NCI-H1436 (cell line): ENCODE measurements around the gene ETFRF1.

ENCODE experiments used
- DNase-seq: peaks from one replicate; lab custom pipeline; 2025; lab: John Stamatoyannopoulos, UW

ETFRF1 gene

DNA sequence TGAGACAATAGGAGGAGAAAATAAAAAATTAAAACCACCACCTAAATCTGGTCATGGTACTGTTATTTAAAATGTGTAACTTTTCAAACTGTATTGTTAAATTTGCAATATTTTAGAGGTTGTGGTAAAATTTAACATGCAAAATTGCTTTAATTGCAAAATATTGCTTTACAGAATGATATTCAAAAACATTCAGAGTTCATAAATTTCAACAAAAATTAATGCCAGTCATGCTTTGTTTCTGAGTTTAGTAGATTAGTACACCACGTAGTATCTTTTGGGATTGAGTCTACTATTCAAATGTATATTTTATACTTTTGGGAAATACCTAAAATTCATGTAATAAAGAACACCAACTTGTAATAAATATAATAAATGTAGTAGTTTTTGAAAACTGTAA lies 18.3 kb downstream of the ETFRF1 start:
- no peak for DNase-seq

DNA sequence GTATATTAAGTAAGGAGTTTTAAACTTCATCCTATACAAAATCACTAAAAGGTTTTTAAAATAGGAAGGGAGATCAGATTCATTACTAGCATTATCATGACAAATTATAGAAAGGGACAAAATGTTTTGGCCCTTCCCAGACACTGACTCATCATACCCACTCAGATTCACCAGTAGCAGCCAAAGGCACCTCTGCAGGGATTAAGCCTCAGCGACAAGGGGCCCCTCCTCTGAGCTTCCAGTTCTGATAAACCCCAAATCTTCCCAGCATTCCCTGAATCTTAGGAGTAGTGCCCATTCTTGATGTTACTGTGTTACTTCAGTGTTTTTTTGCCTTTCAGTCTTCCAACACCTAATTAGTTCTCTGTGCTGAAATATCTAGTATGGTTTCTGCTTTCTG lies 41.2 kb downstream of the ETFRF1 start:
- DNase-seq, result no peak

DNA sequence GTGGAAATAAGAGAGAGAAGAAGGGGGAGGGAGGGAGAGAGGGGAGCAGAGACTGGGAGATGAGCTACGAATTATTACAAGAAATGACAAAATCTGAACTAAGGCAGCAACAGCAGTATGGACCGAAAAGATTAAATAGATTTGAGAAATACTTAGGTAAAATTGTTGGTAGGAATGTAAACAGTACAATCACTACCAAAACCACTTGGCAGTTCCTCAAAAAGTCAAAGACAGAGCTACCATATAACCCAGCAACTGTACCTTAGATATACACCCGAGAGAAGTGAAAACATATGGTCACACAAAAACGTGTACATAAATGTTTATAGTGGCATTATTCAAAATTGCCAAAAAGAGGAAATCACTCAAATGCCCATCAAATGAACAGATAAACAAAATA lies 41.6 kb downstream of the ETFRF1 start:
- no peak for DNase-seq

DNA sequence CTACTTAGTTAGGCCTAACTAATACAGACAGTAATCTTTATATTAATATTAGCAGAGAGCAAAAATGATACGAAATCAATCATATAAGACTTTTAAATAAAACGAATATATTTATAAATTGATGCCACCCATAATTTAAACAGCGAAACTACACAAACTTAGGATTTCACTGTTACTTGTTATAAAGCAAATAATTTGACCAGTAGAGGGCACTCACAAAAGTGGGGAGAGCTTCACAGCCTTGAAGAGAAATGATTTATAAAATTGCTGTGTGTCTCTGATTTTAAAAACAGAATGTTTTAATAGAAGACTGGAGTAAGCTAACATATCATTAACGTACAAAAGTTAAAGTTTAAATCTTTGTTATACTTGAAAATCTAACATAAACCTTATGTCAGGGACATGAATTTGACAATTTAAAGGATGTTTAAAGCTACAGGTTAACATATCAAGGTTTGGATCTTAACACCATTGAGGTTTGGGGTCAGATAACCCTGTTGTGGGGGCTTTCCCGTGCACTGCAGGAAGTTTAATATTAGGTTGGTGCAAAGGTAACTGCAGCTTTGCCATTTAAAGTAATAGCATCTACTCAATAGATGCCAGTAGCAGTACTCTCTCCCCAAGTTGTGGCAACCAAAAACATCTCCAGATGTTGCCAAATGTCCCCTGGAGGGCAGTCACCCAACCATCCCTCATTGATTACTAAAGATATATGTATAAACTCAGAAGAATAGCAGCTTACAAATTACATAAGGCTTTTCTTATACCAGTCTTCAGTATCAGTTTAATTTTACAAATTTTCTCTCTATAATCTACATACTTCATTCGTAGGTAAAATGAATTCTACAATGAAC lies 46.4 kb downstream of the ETFRF1 start:
- peak; percentile 26 for DNase-seq

DNA sequence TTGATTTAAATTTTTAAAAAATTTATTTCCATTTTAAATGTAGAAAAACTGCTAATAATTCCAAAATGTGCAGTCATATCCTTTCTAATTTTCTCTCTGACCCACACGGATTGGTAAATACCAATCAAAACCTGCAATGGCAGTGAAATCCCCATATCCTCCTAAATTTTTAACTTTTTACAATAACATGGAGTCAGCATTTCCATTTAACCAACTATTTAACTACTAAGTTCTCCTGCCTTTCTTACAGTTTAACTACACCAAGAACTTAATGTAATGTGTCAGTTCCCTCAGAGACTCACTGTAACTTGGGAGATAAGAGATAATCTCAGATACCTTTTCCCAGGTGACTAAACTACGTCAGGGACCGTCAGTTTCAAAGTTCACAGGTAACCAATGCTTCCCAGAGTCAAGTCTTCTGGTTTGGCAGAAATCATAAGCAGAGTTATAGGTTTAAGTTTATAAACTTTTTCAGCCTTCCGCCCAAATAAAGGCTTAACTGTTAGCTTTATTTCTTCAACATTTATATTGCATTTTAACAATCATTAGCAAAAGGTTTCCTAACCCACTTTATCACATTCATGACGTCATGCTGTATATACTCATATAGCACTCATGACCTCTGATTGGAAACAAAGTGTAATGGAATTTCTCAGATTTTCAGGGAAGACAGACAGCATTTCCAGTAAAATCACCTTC lies 48.1 kb downstream of the ETFRF1 start:
- DNase-seq, result no peak

DNA sequence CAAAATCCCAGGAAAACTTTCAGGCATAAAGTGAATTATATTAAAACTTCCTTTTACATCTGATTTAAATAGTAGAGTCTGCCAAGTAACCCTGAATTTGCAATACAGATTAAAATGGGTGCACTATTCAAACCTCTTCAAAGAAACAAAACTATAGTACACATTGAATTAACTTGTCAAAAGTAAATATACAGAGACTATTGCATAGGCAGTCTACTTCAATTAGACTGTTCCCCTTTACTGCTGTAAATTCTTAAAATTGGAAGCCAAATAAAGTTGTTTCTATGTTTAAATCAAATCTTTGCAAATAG lies 48.6 kb downstream of the ETFRF1 start:
- DNase-seq, result no peak

DNA sequence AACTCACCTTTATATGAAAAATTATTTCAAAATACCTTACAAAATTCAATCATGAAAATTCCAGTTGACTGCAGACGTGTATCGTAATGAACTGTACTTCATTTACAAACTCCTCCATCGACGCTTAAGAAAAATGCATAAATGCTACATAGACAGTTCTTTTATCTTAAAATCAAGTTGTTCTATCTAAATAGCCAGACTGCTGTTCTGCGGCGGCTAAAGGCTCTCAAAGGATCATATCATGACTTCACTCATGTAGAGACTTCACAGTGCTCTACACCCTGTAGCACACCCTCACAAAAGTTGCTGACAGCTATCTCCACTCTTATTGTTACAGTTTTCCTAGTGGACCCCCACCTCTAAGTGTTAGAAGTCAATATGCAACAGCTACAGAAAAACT lies 50.5 kb downstream of the ETFRF1 start:
- no peak for DNase-seq

DNA sequence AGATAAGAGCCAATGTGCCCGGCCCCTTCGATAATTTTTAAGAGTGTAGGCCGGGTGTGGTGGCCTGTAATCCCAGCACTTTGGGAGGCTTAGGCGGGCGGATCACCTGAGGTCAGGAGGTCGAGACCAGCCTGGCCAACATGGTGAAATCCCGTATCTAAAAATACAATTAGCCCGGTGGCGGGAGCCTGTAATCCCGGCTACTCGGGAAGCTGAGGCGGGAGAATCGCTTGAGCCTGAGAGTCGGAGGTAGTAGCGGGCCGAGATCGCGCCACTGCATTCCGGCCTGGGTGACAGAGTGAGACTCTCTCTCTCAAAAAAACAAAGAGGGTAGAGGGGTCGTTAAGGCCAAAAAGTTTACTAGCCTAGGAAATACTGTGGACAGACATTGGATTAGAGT lies 53.1 kb downstream of the ETFRF1 start:
- no peak for DNase-seq

DNA sequence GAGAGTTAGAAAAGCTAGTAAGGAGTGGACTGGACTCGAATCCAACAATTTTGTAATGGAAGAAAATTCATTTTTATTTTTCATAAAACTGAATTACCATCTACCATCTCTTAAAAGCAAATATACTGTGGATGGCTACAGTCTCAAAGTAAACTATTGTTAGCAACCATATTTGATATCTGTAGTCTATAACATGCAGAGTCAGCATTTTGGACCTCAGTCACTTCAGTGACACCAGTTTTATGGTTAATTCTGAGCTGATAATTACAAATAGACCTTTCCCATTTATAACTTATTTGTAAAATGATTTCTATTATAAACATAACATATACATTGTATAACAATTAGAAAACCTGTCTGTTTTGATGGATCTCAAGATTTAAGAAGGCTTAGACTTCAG lies 53.7 kb downstream of the ETFRF1 start:
- DNase-seq, result no peak

DNA sequence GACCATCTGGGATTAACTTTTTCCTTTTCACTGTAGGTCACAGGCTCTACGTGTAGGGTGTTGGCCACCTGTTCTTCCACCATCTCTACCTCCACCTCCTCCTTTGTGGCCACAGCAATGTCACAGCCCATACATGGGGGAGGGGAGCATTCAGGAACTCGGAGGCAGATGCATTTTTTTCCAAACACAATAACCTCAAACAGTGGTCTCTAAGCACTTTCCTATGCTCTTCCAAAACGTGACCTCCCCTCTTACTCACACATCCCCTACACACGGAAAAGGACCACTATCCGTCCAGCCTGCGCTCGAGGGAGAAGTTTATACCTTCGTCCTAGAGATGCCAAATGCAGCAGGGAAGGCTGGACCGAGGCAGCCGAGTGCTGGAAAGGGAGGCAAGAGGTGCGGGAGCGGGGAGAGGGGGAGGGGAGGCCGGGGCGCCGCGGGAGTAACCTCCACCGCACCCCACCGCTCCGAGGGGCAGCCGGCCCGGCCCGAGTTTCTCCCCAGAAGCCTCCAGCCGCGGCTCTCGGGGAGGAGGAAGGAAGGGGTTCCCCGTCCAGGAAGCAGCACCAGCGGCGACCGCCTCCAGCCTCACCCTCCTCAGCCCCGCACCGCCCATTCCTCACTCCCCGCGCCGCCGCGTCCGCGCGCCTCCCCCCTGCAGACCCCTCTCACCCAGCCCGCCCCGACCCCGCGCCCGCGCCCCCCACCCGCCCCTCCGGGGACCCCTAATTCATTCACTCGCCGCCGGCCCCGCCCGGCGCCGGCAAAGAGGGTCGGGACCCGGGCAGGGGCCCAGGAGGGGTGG lies 55.1 kb downstream of the ETFRF1 start:
- DNase-seq, result no peak

DNA sequence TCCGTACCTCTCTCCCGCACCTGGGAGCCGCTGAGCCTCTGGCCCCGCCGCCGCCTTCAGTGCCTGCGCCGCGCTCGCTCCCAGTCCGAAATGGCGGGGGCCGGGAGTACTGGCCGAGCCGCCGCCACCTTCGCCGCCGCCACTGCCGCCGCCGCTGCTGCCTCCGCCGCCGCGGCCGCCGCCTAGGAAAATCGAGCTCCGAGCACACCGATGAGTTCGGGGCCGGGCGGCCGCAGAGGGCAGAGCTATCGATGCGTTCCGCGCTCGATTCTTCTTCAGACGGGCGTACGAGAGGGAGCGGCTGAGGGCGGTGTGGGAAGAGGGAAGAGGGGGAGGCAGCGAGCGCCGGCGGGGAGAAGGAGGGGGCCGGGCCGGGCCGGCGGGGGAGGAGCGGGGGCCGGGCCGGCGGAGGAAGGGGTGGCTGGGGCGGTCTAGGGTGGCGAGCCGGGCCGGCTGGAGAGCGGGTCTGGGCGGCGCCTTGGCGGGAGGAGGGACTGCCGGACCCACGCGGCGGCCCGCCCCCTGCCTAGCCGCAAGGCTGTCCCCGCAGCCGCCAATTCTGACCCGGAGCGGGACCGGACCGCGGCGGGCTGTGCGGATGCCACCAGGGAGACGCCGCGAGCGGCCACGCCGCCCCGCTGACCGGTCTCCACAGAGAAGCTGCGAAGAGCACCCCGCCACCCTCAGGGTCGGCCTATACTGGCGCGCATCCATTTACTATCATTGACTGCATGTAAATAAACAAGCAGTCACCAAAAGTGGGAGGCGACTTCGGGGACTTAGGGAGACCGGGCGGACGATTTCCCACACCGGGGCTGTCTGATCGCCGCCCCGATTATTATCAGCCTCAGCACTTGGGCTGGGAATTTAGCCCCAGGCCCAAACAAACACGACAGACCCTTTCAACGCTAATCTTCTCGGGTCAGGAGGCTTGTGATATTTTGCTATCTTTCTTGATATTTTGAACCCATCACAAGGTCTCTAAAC lies 56.0 kb downstream of the ETFRF1 start, which contains the start of gene KRAS:
KRAS (minus strand) TSS at position 186 of the 987 bp plus-strand sequence.
- peak; percentile 91 for DNase-seq

DNA sequence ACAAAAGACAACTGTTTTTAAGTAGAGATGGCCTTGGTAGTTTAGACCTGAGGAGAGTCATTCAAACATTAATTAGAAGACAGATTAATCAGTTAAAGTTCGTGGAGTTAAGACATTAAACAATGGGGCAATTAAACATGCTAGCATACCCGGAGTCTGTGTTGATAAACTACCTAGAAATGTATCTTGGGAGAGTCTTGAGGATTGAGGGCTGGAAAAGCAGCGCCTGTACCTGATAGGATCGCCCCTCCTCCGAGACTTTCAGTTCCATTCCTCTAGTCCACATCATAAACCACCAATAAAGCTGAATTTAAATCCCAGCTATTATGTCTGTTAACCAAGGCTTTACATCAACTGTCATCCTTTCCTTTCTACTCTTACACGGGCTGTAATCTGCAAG lies 56.7 kb downstream of the ETFRF1 start:
- no peak for DNase-seq

DNA sequence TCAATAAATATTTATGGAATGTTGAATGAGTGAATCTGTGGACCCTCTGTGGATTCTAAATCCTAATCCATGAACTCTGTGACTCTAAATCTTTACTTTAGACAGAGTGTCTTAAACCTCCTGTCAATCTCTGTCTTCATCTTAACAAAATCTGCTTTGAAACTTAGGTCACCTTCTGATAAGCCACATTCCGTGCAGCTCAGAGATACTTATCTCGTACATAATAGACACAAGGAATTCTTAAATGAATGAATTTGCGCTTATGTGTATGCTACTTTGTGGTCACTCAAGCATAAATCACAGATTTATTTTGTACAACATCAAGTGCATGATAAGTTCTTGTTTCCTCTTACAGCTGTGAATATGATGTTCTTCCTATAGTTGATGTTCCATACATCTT lies 57.9 kb downstream of the ETFRF1 start:
- no peak for DNase-seq

DNA sequence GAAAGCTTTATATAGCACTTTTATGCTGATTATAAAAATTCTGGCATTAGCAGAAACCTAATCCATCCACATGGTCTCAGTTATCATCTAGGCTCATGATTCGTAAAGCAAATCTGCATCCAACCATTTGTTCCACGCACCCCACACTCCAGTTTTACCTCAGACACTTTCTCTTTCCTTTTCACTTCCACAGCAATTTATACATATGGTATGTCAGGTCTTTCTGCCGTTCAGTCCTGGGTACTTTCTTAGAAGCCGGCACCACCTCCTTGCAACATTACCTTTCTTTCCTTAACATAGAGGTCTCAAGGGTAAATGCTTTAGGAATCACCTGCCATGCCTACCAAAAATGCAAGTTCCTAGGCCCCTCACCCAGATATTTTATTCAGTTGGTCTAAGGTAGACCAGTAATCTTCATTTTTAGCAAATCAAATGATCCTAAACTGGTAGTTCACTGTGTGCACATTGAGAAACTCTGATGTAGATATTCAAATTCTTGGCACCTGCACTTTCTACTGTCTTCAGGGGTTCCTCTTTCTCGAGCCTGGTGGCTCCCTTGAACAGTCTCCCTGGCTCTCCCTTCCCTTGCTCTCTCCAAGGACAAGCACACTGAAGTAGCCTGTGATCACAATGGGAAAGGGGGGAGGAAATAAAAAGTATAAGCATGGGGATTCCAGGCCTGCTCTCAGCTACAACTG lies 58.5 kb downstream of the ETFRF1 start:
- no peak for DNase-seq

DNA sequence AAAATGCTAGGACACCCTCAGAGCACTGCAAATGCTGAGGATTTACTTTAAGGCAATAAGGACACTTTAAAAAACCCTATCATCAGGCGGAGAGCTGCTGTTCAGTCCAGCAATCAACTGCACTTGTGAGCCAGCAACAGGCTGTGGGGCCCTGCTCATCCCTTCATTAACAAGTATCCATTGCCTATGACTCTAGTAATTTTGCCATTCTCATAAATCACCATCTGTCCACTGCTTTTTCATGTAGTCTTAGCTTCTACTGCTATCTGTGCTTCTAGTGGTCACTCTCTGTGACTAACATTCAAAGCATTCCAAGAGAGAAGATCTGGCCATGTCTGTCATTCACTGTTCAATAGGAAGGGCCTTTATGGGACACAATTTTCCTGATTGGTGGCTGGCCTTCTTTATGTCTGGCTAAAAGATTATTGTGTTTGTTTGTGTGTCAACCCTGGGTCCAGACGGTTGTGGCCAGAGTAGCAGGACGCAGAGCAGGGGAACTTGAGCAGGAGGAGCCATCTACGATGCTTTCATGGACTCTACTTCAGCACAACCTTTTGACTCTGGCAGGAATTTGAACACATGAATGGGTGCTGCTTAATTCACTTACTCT lies 59.3 kb downstream of the ETFRF1 start:
- no peak for DNase-seq
